Right hindlimb (tissue), 1 donor: ENCODE data around the gene SLC1A2.
A peak's percentile ranks its signal among the peaks of the same experiment; 100 is the strongest.

ENCODE experiments used
- DNase-seq: peaks from one replicate; pipeline ENCODE4 v3.0.0-alpha.2; 2018

SLC1A2 gene

DNA sequence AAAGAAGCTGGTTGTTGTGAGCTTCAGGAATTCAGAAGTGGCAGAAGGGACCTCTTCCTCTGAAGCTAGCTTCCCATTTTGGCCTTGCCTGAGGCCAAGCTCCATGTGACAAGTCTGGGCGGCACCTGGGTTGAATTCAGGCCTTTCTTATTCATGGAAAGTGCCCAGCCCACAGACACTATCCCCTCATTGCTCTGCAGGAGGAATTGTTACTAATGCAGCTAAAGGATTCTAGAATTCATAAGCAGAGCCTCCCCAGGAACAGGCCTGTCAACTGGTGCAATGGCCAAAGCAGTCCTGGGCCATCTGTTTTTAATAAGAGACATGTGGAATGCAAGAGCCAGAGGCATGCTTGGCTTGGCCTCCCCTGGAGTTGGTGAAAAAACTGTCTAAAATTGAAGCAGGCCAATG, 71.4 kb downstream of the SLC1A2 start:
- peak; percentile 53 for DNase-seq

- DNase-seq, result no peak
Observed at GRCh38 chr11:35347173-35347878, 72.0 kb downstream of the SLC1A2 start.

DNA sequence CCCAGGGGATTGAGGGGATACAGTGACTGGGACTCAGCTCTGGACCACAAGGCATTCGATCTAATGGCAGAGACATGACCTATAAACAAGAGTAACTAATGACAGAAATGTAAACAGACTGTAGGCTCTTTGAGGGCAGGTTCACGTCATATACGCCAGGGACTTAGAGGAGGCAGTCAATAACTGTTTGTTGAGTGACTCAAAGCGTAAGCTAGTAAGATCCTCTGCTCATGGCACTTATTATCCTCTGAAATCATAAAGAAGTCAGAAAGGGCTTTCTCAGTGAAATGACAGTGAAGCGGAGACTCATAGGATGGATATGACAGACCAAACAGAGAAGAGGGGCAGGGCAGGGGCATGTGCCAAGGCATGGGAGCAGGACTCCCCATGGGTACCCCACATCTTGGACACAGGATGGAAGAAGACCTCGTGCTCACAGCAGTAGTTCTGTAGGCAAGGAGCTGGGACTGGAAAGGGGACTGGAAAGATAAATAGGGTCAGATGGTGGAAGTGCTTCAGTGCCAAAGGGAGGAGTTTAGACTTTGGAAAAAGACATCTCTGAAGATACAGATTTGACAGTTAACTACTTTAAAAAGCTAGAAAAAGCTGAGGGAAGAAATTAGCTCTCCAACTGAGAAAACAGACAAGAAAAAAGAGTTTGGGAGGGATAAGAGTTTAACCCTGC, 72.7 kb downstream of the SLC1A2 start:
- DNase-seq, result no peak

DNA sequence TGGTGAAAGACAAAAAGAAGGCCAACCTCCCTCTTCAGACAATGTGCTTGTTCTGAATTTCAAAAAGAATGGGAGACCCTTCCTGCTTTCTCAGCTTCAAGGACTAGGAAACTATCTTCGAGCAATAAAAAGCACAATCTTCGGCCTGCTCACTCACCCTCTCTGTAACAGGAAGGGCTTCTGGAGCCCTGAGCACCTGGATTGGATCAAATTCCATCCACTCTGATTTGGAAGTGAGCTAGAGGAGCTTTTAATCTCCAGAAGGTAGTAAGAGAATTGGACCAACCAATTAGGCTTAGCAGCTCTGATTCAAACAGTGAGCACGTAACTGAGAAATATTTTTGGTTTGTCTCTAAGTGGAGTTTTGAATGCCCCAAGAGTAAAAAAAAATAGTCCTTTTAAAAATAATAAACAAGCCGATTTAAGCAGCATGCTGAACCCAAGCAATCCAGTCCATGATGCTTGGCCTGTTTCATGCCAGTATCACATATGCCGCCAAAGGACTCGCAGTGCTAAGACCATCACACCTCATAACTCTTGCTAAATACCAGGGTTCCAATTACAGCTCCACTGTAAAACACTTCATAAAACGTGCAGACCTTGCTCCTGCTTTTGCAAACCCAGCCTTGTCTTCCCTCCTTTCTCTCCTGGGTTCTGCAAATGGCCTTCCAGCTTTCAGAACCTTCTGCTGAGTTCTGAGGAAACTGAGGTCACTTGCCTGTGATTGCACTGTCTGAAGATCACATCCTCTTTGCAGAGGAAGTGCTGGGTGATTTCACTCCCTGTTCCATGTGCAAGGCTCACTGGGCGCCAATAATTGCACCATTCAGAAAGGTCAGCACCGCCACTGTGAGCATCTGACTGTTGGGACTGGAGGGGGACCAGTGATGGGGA, 74.4 kb downstream of the SLC1A2 start:
- DNase-seq, result peak; percentile 54

DNA sequence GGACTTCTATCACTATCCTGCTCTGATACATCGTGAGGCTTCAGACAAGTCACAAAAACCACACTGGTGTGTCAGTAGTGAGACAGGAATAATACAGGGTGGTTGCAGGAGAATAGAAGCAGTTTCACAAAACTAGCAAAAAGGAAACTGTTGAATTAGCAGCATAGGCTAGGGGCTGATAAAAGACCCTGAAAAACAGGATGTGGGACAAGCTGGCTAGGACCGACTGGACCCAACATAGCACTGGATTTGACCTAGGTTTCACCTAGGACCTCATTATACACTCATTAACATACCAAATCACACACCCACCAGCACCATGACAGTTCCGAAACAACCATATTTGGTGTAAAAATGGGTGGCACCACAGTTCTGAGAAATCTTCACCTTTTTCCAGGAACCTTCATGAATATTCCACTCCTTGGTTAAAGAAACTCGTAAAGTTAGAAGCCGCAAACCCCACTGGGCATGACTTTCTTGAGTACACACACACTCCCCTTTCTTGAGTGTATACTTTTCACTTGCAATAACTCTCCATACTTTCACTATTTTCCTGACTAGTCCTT, 76.2 kb downstream of the SLC1A2 start:
- no peak for DNase-seq

DNA sequence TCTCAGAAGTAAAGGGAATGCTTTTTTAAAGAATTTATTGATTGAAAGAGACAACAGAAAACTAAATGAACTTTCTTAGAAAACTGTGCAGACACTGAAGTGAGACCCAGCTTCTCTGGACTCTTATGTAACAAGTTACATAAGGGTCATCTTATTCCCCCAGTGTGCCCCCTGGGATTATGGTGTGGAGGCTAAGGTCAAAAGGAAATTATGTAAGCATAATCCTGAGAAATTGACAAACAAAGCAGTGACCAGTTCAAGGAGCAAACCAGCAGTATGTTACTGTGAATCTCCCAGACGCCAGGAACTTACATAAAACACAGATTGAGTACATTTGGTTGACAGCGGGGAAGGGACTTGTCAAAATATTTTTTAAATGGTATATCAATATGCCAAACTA, 78.6 kb downstream of the SLC1A2 start:
- no peak for DNase-seq

GRCh38 chr11:35340071-35340470, 79.3 kb downstream of the SLC1A2 start:
- DNase-seq, result no peak

DNA sequence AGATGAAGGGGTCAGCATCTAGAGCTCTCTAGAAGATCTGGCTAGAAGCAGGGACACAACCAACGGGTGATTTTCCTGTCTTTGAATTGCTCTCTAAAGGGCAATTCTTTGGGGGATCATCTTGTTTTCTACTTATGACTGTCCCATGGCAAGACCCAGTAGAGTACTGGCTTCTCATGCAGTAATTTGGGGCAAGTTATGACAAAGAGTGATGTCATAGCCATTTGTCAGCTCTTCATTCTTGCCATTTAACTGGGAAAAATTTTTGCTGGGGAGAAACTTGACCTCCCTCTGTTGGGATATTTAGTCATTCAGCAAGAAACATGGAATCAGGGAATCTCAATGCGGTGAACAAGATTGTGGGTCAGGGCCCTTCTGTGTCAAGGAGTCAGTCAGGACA, 80.4 kb downstream of the SLC1A2 start:
- DNase-seq, result no peak

DNA sequence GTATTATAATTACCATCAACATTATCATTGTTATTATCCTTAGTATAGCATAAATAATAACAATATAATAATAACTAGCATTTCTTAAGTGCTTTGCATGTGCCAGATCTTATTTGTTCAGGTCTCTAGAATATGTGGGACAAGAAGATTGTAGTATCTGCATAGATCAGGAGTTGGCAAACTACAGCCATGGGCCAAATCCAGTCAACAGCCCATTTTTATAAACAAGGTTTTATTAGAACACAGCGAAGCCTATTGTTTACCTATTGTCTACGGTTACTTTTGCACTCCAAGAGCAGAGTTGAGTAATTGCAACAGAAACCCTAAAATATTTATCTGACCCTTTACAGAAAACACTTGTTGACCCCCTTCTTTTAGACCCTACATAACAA, 81.4 kb downstream of the SLC1A2 start:
- no peak for DNase-seq

DNA sequence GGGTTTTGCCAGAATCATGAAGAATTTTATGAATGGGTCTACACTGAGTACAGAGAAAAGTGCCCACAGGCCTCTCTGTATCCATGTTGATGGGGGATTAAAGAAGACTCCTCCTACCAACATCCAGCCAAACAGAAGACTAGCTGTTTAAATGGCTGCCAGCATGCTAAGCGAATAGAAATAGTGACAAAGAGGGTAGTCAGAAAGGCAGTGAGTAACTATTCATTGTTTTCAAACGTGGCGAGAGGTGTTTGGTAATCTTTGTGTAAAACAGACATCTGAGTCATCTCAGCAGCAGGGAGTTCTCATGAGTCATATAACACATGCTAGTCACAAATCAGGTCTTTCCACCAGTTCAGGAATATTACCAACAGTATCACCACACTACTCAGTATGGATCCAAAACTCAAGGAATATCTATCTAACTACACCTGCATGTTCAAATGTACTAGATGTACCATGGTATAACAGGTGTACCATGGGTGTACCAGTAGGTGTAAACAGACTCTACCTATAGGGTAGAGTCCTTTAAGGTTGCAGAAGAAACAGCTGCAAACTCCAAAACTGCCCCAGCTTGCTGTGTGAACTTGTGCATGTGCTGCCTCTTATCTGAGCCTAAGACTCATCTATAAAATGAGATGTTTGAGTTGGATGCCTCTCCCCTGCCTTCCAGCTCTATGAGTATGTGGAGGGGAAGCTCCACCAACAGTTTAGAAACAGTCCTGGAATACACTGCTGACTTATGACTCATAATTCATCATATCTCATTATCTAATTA, 82.0 kb downstream of the SLC1A2 start:
- DNase-seq, result no peak

DNA sequence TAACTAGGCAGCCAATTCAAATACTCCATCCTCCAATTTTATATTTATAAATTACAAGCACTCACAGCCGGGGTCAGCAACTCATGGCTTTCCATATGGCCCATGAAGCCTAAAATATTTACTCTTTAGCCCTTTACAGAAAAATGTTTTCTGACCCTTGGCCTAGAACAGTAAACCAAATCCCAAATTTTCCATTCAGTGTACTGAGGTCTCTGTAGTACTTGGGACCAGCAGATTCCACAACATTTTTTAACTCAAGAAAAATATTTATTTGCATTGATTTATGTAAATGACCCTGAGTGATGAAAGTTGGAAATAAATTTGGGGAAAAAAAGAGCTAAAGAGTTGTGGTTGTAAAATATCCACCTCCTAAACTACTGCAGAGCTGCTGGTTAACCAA, 82.6 kb downstream of the SLC1A2 start:
- DNase-seq, result no peak

DNA sequence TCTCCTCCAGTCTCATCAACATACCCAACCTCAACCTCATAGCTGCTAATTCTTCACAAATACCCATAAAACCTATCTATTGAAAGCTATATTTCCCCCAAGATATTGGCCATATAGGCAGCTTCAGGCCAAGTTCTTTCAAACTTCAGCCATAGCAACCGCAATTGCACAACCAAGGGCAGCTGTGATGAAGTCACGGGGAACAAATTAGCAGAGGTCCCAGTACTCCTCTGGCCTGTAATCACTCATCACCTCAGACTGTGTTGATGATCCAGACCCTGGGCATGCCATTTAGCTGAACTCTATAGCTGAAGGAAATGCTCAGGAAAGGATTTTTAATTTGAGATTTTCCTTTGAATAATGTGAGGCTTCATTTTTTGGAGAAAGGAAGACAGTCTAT, 84.1 kb downstream of the SLC1A2 start:
- DNase-seq, result no peak

DNA sequence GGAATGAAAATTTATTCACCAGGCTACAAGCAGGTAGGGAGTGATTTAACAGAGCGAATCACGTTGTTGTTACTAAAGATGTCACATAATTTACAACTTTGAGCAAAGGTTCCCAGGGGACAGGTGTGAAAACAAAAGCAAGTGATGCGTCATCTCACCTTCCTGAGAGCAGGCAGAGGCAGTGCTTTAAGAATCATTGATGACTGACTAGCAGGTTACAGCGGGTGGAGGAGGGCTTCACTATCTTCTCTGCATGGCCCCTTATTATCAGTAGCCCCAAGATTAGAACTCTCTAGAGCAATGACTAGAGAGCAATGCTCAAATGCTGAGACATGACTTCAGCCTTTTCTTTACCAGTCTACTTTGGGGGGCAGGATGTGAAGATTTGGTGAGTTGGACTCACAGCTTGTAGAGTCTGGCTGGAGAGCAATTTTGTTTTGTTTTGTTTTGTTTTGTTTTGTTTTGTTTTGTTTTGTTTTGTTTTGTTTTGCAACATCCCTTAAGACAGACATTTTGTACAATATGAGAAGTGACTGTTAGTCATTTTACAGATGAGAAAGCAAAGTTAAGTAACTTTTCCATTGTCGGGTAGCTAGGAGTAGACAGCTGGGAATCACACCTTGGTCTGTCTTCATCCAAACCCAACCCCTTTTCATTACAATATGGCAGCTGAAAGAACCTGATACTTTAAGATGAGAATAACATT, 84.8 kb downstream of the SLC1A2 start:
- DNase-seq, result no peak

GRCh38 chr11:35332524-35332923, 86.8 kb downstream of the SLC1A2 start:
- DNase-seq, result no peak

DNA sequence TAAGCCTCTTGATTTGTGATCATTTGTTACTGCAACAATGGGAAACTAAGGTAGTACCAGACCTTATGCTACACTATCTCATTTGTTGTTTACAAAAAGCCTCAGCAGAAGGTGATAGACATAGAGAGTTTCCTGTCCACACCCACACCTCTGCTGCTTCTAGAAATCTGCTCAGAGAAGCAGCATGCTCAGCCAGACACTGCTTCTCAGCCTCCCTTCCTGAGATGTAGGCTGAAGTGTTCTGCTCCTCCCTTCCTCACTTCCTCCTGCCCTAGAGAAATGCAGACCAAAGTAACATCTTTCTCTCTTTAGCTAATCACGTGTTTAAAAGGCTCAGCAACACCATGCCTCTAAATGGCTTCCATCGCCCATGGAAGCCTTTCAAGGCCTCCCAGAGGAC, 88.4 kb downstream of the SLC1A2 start:
- no peak for DNase-seq

GRCh38 chr11:35330156-35330889, 89.0 kb downstream of the SLC1A2 start:
- no peak for DNase-seq

GRCh38 chr11:35327829-35328228, 91.5 kb downstream of the SLC1A2 start:
- no peak for DNase-seq

DNA sequence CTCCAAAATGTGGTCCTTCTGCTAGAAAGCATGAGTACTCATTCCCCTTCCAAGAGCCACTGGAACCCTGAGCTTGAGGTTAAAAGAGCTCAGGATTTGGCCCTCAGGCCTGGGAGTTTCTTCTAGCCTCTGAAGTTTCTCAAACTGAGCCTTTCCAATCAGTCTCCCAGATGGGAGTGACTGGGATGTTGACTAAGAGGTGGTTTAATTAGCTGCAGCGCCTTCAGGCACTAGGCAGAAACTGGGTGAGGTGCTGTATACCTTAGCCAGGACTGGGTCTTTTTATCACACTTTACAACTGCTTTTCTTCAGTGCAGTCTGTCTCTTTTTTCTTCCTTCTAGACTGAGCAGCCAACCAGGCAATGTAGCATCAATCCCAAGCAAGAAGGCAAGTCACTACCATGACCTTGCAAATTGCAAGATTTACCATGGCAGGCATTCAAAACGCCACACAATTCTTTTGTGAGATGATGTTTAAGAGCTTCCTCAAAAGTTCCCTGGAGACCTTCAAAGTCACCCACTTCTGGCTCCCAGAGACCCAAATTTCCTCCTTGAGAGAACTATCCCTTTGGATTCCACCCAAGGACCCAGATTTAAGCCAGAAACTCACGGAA, 93.0 kb downstream of the SLC1A2 start:
- no peak for DNase-seq

DNA sequence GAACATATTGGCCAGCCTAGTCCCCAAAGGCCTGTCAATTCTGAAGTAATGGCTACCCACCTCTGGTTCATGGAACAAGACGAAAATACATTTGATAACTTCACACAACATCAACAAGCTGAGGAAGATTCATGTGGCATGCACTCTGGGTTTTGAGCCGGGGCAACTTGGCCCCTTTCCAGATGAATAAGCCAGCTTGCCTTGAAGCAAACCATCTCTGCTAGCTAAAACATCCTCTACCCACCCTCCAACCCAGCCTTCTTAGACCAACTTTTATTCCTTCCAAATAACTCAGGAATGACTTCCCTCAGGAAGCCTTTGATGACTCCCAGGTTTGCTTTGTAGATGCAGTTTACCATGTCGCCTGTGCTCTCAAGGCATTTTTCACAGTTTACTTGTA, 94.4 kb downstream of the SLC1A2 start:
- no peak for DNase-seq

DNA sequence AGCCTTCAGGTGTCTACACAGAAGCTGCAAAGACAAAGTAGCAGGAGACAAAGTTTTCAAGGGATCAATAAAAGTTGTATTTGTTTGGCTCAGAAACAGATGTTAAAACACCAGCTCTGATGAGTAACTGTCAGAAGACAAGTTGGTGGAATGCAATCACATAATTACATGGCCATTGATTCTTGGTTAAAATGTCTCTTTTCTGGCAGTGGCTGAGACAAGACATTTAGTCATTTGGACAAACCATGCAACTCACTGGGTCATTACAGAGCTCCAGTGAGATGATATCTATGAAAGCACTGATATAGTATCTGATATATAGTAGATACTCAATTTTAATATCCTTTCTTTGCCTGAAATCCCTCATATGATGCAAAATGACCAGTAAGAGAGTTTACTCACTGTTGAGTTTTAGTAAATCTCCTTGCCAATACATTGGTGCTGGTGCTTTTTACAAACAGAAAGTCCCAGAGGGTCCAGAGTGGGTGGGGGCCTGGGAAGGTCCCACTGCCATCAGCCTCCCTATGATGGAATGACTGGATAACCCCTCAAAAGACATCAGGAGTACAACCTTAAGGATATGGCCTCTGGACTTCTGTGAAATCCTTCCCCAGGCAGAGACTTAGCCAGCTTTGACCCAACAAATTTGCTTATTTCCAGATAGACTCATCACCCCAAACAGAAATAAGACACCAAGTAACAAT, 95.0 kb downstream of the SLC1A2 start:
- no peak for DNase-seq
